Brain microvascular endothelial cell (primary cell): ENCODE data around the gene PRKACA.

ENCODE experiments used
- DNase-seq: peaks from one replicate; pipeline ENCODE4 v3.0.0-alpha.2; 2020
- H3K27ac ChIP-seq: fragments of 250-450 bp; sonication (Bioruptor Pico); 2 replicates; pipeline ENCODE4 v1.5.1; 2020; ENCODE audit warnings: mild to moderate bottlenecking, moderate library complexity
- H3K27me3 ChIP-seq: fragments of 250-450 bp; sonication (Bioruptor Pico); replicated peaks from 2 replicates; pipeline ENCODE4 v1.5.1; 2020; ENCODE audit warnings: mild to moderate bottlenecking
- H3K36me3 ChIP-seq: fragments of 250-450 bp; sonication (Bioruptor Pico); replicated peaks from 2 replicates; pipeline ENCODE4 v1.5.1; 2020; ENCODE audit warnings: mild to moderate bottlenecking
- H3K4me3 ChIP-seq: 2 replicates; pipeline ENCODE4 v1.5.1; 2011; ENCODE audit warnings: low read depth, mild to moderate bottlenecking, control low read depth, low read length, moderate library complexity
- CTCF ChIP-seq: IDR thresholded peaks from 2 replicates; pipeline ENCODE4 v1.5.1; 2011; ENCODE audit warnings: low read depth, mild to moderate bottlenecking, moderate library complexity, low read length, control low read depth, inconsistent platforms; ENCODE audit errors: missing control alignments
- in situ Hi-C: cut with HindIII; loops from 2 replicates; pipeline ENCODE4 v1.10.0; 2017; ENCODE audit warnings: low sequenced_read_pairs, low pct_ligation_motif_present

The PRKACA gene

DNA sequence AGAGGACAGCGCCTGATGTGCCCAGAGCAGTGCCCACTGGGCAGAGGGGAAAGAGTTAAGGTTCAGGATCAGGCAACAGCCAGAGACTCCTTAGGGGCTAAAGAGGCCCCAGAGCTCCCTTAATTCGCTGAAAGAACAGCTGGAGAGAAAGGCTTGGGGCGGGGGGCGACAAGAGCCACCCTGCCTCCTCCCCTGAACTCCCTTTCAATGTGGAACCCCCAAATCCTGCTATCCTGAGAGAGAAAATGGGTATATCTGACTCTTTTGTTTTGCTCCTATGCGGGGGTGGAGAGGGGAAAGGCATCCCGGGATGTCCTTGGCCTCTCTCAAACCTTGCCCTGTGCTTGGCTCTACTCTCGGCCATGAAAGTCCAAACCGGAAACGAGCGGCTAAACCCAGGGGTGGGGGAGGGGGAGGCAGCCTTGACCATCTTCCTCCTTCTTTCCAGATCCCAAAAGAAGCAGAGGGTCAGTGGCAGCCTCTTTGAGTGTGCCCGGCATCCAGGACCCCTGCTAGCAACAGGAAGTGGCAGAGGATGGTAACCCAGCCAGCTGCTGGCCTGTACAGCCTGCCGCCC is 4.7 kb downstream of the PRKACA start:
- no peak for TF ChIP-seq CTCF
- in situ Hi-C loops, result no loop called here
- DNase-seq, result no peak
- Histone ChIP-seq H3K4me3 (no peak overlapping the region), H3K27ac (no peak overlapping the region), H3K36me3 (no peaks in the 10 kb centered on the region), H3K27me3 (no peaks in the 10 kb centered on the region)

GRCh38 chr19:14112051-14112808 is 5.3 kb downstream of the PRKACA start:
- Histone ChIP-seq H3K36me3 (no peaks in the 10 kb centered on the region), H3K27me3 (no peaks in the 10 kb centered on the region), H3K4me3 (no peak overlapping the region), H3K27ac (no peak overlapping the region)
- in situ Hi-C loops, result no loop called here
- DNase-seq, result no peak
- no peak for TF ChIP-seq CTCF

- no peak for DNase-seq
- in situ Hi-C loops, result no loop called here
- H3K27me3 ChIP-seq, result no peaks in the 10 kb centered on the region
- no peak for TF ChIP-seq CTCF
- no peak overlapping the region for H3K27ac ChIP-seq
- H3K36me3 ChIP-seq, result peaks cover 2% of the 10 kb centered on the region
- H3K4me3 ChIP-seq, result no peak overlapping the region
These were observed 6.1 kb downstream of the PRKACA start for GRCh38 chr19:14111486-14111885.

DNA sequence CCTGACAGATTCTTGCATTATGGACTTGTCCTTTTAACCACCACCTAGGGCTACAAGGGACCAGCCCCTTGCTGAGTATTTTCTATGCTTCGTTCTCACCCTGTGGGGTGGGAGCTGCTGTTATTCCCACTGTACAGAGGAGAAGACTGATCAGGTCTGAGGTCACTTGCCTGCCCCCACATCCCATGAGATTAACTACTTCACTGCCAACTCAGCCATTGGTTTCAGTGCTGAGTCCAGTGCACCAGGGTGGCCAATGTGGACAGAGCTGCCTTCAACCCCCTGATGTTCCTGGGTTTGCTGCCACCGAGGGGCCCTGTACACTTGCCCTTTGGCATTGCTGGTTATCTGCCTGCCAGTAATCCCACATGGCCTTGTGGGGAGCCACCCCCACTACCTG is 6.9 kb downstream of the PRKACA start:
- in situ Hi-C loops, result no loop called here
- no peaks in the 10 kb centered on the region for H3K27me3 ChIP-seq
- no peak overlapping the region for H3K4me3 ChIP-seq
- TF ChIP-seq CTCF, result no peak
- peaks cover 10% of the 10 kb centered on the region for H3K36me3 ChIP-seq
- no peak overlapping the region for H3K27ac ChIP-seq
- DNase-seq, result no peak

DNA sequence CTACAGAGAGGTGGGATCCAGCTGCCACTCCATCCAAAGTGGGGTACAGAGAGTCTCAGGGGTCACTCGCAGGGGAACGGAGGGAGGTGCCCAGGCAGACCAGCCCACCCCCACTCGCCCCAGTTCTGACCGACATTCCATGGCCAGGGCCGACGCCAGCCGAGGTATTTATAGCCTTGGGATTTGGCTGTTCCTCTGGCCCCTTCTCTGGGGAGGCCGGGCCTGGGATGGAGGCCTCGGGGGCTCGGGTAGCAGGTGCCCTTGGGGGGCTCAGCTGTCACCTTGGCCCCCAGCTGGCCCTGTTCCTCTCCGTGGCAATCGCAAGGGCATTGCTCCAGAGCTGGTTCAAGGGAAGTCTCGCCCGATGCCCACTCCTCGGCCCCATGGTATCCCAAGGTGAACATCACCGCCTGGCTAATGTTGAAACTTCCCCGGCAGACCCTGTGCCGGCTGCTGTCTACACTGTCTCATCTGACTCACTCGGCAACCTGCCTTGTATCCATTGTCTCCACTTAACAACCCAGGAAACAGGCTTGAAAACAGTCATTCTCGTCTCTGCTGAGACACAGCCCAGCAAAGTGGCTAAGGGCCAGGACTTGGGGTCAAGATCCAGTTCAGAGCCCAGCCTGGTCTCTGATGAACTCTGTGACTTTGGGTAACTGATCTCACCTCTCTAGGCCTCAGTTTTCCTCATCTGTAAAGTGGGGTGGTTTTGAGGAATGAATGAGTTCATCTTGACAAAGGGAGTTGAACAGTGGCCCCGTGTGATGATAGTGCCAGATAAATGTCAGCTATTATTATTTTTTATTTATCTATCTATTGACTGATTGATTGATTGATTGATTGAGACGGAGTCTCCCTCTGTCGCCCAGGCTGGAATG is 9.7 kb downstream of the PRKACA start:
- in situ Hi-C loops, result no loop called here
- Histone ChIP-seq H3K27ac (peak overlapping the region; percentile 25), H3K4me3 (no peak overlapping the region), H3K36me3 (peaks cover 17% of the 10 kb centered on the region), H3K27me3 (no peaks in the 10 kb centered on the region)
- no peak for TF ChIP-seq CTCF
- DNase-seq, result peak; percentile 73
